Spleen (tissue), 7 donors: ENCODE measurements around the gene G2E3.

Source experiments
- POLR2A ChIP-seq, 3 donors: fragments of 450-650 bp; IDR thresholded peaks; one replicate each; pipeline ENCODE4 v1.5.1; 2017; ENCODE audit warnings: antibody characterized with exemption in 3 of 3, mild to moderate bottlenecking in 1 of 3
- POLR2AphosphoS5 ChIP-seq, 3 donors: sonication (generic); formaldehyde crosslinking; IDR thresholded peaks; one replicate each; pipeline ENCODE4 v1.5.1; 2017; ENCODE audit warnings: antibody characterized with exemption in 3 of 3
- TF ChIP-seq, protein P1 (sequence below), 11 experiments: fragments of 200-600 bp in 7 of 11; fragments of 450-650 bp in 4 of 11; sonication (generic) in 4 of 11; IDR thresholded peaks in 8 of 11; conservative IDR thresholded peaks in 3 of 11; 1 replicate in 7 of 11; 2 replicates in 4 of 11; pipeline versions ENCODE4 v1.4.0 to v1.8.0; 2016 to 2021; ENCODE audit warnings: antibody characterized with exemption in 11 of 11, inconsistent platforms in 4 of 11, mild to moderate bottlenecking in 1 of 11
- donor health status: DM: no; HTN: no; CAD: no; lungs with moderate emphysema.
- donor health status: DM: no; HTN: no; CAD: no.
- donor health status: DM: no; HTN: no; CAD: no.

DNA sequence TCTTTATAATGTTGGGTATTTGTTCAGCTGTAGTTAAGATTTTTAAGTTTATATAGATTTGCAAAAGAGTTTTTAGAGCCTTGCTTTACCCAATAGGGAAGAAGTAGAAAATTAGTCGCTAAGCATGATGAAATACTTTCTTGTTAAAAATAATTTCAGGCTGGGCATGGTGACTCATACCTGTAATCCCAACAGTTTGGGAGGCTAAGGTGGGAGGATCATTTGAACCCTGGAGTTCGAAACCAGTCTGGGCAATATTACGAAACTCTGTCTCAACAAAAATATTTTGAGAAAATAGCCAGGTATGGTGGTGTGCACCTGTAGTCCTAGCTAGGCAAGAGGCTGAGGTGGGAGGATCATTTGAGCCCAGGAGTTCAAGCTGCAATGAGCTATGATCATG, 44.4 kb downstream of the G2E3 start:
- no peak for TF ChIP-seq POLR2A (IDR thresholded peaks at IDR 0.05)
- TF ChIP-seq, protein P1, sequence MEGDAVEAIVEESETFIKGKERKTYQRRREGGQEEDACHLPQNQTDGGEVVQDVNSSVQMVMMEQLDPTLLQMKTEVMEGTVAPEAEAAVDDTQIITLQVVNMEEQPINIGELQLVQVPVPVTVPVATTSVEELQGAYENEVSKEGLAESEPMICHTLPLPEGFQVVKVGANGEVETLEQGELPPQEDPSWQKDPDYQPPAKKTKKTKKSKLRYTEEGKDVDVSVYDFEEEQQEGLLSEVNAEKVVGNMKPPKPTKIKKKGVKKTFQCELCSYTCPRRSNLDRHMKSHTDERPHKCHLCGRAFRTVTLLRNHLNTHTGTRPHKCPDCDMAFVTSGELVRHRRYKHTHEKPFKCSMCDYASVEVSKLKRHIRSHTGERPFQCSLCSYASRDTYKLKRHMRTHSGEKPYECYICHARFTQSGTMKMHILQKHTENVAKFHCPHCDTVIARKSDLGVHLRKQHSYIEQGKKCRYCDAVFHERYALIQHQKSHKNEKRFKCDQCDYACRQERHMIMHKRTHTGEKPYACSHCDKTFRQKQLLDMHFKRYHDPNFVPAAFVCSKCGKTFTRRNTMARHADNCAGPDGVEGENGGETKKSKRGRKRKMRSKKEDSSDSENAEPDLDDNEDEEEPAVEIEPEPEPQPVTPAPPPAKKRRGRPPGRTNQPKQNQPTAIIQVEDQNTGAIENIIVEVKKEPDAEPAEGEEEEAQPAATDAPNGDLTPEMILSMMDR (IDR thresholded peaks at IDR 0.05 in 8 of 11, conservative IDR thresholded peaks at IDR 0.05 in 3 of 11) = no peak
- no peak for TF ChIP-seq POLR2AphosphoS5 (IDR thresholded peaks at IDR 0.05)
